ENCODE data around the gene ANO4.
"Not testable (repeated sequence)": the region's sequence is repeated elsewhere in the genome, so short reads cannot be mapped to it uniquely, and the experiment has no call there.

The ANO4 gene

GRCh38 chr12:100932571-100932970 is 138.0 kb downstream of the ANO4 start:
- no peaks in the 10 kb centered on the region for H3K36me3 ChIP-seq (ENCODE audit: control insufficient read depth, insufficient read depth, low read length)
- no peak for DNase-seq
- no peaks in the 10 kb centered on the region for H3K9me3 ChIP-seq (ENCODE audit: control insufficient read depth, low read length)
- no peaks in the 10 kb centered on the region for H3K27me3 ChIP-seq (replicated peaks; ENCODE audit: control insufficient read depth, insufficient read depth, low read length, poor library complexity, severe bottlenecking)
- no peak overlapping the region for H3K4me3 ChIP-seq (ENCODE audit: insufficient read depth, low read depth, low read length, poor library complexity, severe bottlenecking)
- no peaks in the 10 kb centered on the region for H3K4me1 ChIP-seq (ENCODE audit: control insufficient read depth, insufficient read depth, low read length, poor library complexity, severe bottlenecking)
- H3K27ac ChIP-seq (ENCODE audit: insufficient read depth, low read length, poor library complexity, severe bottlenecking), result no peak overlapping the region

- not testable (repeated sequence) for H3K27me3 ChIP-seq (replicated peaks; ENCODE audit: control insufficient read depth, insufficient read depth, low read length, poor library complexity, severe bottlenecking); DNase-seq; H3K27ac ChIP-seq (ENCODE audit: insufficient read depth, low read length, poor library complexity, severe bottlenecking); H3K4me3 ChIP-seq (ENCODE audit: insufficient read depth, low read depth, low read length, poor library complexity, severe bottlenecking); H3K9me3 ChIP-seq (ENCODE audit: control insufficient read depth, low read length); H3K36me3 ChIP-seq (ENCODE audit: control insufficient read depth, insufficient read depth, low read length); H3K4me1 ChIP-seq (ENCODE audit: control insufficient read depth, insufficient read depth, low read length, poor library complexity, severe bottlenecking)
These were observed 139.0 kb downstream of the ANO4 start for GRCh38 chr12:100933531-100933930.

- Histone ChIP-seq H3K9me3 (ENCODE audit: control insufficient read depth, low read length) (no peaks in the 10 kb centered on the region), H3K36me3 (ENCODE audit: control insufficient read depth, insufficient read depth, low read length) (no peaks in the 10 kb centered on the region), H3K27me3 (replicated peaks; ENCODE audit: control insufficient read depth, insufficient read depth, low read length, poor library complexity, severe bottlenecking) (no peaks in the 10 kb centered on the region), H3K27ac (ENCODE audit: insufficient read depth, low read length, poor library complexity, severe bottlenecking) (no peak overlapping the region), H3K4me3 (ENCODE audit: insufficient read depth, low read depth, low read length, poor library complexity, severe bottlenecking) (no peak overlapping the region), H3K4me1 (ENCODE audit: control insufficient read depth, insufficient read depth, low read length, poor library complexity, severe bottlenecking) (no peaks in the 10 kb centered on the region)
- DNase-seq, result no peak
These were observed 141.4 kb downstream of the ANO4 start for GRCh38 chr12:100935929-100936328.

DNA sequence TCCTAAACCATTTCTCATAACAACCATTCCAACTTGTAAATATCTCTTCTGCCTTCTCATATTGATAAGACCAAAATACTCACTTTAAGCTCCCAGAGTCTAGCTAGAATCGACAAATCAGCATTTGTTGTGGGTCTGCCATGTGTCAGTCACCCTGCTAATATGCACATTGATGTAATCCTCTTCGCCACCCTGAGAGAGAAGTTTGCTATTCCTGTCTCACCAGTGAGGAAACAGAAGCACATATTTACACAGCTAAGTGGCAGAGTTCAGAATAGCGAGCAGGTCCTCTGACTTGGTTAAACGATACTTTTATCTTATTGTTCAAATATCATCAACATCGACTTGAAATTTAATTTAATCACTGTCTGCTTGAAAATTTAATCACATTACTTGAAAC is 142.1 kb downstream of the ANO4 start:
- Histone ChIP-seq H3K27ac (ENCODE audit: insufficient read depth, low read length, poor library complexity, severe bottlenecking) (no peak overlapping the region), H3K4me3 (ENCODE audit: insufficient read depth, low read depth, low read length, poor library complexity, severe bottlenecking) (no peak overlapping the region), H3K36me3 (ENCODE audit: control insufficient read depth, insufficient read depth, low read length) (no peaks in the 10 kb centered on the region), H3K9me3 (ENCODE audit: control insufficient read depth, low read length) (no peaks in the 10 kb centered on the region), H3K4me1 (ENCODE audit: control insufficient read depth, insufficient read depth, low read length, poor library complexity, severe bottlenecking) (no peaks in the 10 kb centered on the region), H3K27me3 (replicated peaks; ENCODE audit: control insufficient read depth, insufficient read depth, low read length, poor library complexity, severe bottlenecking) (no peaks in the 10 kb centered on the region)
- no peak for DNase-seq

DNA sequence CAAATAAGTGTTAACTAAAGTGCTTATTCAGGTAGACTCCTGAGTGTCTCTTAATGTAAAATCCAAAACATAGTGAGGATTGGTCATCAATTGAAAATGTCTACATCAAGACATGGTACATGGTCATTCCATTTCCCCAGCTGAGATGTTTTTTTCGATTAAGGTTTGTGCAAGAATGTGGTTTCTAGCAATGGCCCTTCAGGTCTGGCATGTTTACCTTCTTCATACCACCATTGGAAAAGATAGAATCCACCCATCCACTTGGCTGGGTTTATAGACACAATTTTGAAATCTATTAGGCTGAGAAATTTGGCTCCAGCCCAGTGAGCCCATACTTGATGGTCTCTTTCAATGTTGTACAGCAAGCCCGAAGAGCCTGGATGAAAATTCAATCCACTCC is 145.9 kb downstream of the ANO4 start:
- Histone ChIP-seq H3K27me3 (replicated peaks; ENCODE audit: control insufficient read depth, insufficient read depth, low read length, poor library complexity, severe bottlenecking) (no peaks in the 10 kb centered on the region), H3K9me3 (ENCODE audit: control insufficient read depth, low read length) (no peaks in the 10 kb centered on the region), H3K27ac (ENCODE audit: insufficient read depth, low read length, poor library complexity, severe bottlenecking) (no peak overlapping the region), H3K4me1 (ENCODE audit: control insufficient read depth, insufficient read depth, low read length, poor library complexity, severe bottlenecking) (no peaks in the 10 kb centered on the region), H3K4me3 (ENCODE audit: insufficient read depth, low read depth, low read length, poor library complexity, severe bottlenecking) (no peak overlapping the region), H3K36me3 (ENCODE audit: control insufficient read depth, insufficient read depth, low read length) (no peaks in the 10 kb centered on the region)
- no peak for DNase-seq

- no peaks in the 10 kb centered on the region for H3K9me3 ChIP-seq (ENCODE audit: control insufficient read depth, low read length)
- no peak overlapping the region for H3K4me3 ChIP-seq (ENCODE audit: insufficient read depth, low read depth, low read length, poor library complexity, severe bottlenecking)
- no peak overlapping the region for H3K27ac ChIP-seq (ENCODE audit: insufficient read depth, low read length, poor library complexity, severe bottlenecking)
- DNase-seq, result no peak
- H3K36me3 ChIP-seq (ENCODE audit: control insufficient read depth, insufficient read depth, low read length), result no peaks in the 10 kb centered on the region
- H3K4me1 ChIP-seq (ENCODE audit: control insufficient read depth, insufficient read depth, low read length, poor library complexity, severe bottlenecking), result no peaks in the 10 kb centered on the region
- H3K27me3 ChIP-seq (replicated peaks; ENCODE audit: control insufficient read depth, insufficient read depth, low read length, poor library complexity, severe bottlenecking), result no peaks in the 10 kb centered on the region
These were observed 148.6 kb downstream of the ANO4 start for GRCh38 chr12:100942984-100943749.

DNA sequence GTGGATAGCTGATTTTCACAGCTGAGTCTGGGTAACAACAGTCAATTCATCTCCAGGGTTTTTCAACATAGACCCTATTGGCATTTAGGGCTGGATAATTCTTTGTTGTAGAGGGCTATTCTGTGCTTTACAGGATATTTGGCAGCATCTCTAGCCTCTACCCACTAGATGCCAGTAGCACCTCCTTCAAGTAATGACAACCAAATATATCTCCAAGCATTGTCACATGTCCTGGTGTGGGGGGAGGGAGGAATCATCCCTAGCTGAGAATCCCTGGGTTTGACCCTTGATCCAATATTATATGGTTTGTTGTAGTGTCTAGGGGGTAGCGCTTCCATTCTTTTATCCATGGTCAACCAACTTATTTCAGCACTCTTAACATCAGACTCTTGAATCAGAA is 157.2 kb downstream of the ANO4 start:
- Histone ChIP-seq H3K9me3 (ENCODE audit: control insufficient read depth, low read length) (no peaks in the 10 kb centered on the region), H3K4me1 (ENCODE audit: control insufficient read depth, insufficient read depth, low read length, poor library complexity, severe bottlenecking) (no peaks in the 10 kb centered on the region), H3K36me3 (ENCODE audit: control insufficient read depth, insufficient read depth, low read length) (no peaks in the 10 kb centered on the region), H3K27ac (ENCODE audit: insufficient read depth, low read length, poor library complexity, severe bottlenecking) (no peak overlapping the region), H3K27me3 (replicated peaks; ENCODE audit: control insufficient read depth, insufficient read depth, low read length, poor library complexity, severe bottlenecking) (no peaks in the 10 kb centered on the region), H3K4me3 (ENCODE audit: insufficient read depth, low read depth, low read length, poor library complexity, severe bottlenecking) (no peak overlapping the region)
- no peak for DNase-seq

GRCh38 chr12:100953217-100953616 is 158.6 kb downstream of the ANO4 start:
- no peak overlapping the region for H3K27ac ChIP-seq (ENCODE audit: insufficient read depth, low read length, poor library complexity, severe bottlenecking)
- H3K27me3 ChIP-seq (replicated peaks; ENCODE audit: control insufficient read depth, insufficient read depth, low read length, poor library complexity, severe bottlenecking), result no peaks in the 10 kb centered on the region
- H3K9me3 ChIP-seq (ENCODE audit: control insufficient read depth, low read length), result no peaks in the 10 kb centered on the region
- DNase-seq, result no peak
- H3K36me3 ChIP-seq (ENCODE audit: control insufficient read depth, insufficient read depth, low read length), result no peaks in the 10 kb centered on the region
- H3K4me3 ChIP-seq (ENCODE audit: insufficient read depth, low read depth, low read length, poor library complexity, severe bottlenecking), result no peak overlapping the region
- no peaks in the 10 kb centered on the region for H3K4me1 ChIP-seq (ENCODE audit: control insufficient read depth, insufficient read depth, low read length, poor library complexity, severe bottlenecking)

- DNase-seq, result no peak
- no peaks in the 10 kb centered on the region for H3K9me3 ChIP-seq (ENCODE audit: control insufficient read depth, low read length)
These were observed 159.1 kb downstream of the ANO4 start for GRCh38 chr12:100953677-100954076.

DNA sequence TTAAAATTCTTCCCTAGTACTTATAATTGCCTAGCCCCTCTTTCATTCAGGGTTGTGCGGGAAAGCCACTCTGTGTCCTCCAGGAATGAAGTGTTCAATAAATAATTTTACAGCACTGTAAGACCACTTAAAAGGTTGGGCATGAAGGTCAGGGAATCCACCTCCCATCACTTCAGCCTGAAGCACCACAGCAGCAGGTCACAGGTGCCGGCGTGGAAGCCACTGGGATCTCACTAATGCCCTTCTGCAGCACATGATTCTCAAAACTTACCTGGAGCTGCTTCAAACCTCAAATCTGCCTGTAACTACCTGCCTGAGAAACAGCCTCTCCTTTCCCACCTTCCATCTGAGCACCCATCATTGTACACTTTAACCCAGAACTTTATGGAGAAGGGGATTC is 159.5 kb downstream of the ANO4 start:
- H3K27ac ChIP-seq (ENCODE audit: insufficient read depth, low read length, poor library complexity, severe bottlenecking), result no peak overlapping the region
- no peaks in the 10 kb centered on the region for H3K4me1 ChIP-seq (ENCODE audit: control insufficient read depth, insufficient read depth, low read length, poor library complexity, severe bottlenecking)
- no peak for DNase-seq
- H3K36me3 ChIP-seq (ENCODE audit: control insufficient read depth, insufficient read depth, low read length), result no peaks in the 10 kb centered on the region
- no peaks in the 10 kb centered on the region for H3K9me3 ChIP-seq (ENCODE audit: control insufficient read depth, low read length)
- no peaks in the 10 kb centered on the region for H3K27me3 ChIP-seq (replicated peaks; ENCODE audit: control insufficient read depth, insufficient read depth, low read length, poor library complexity, severe bottlenecking)
- H3K4me3 ChIP-seq (ENCODE audit: insufficient read depth, low read depth, low read length, poor library complexity, severe bottlenecking), result no peak overlapping the region

More at GRCh38 chr12:100953677-100954076, 159.1 kb downstream of the ANO4 start:
- Histone ChIP-seq H3K4me1 (ENCODE audit: control insufficient read depth, insufficient read depth, low read length, poor library complexity, severe bottlenecking) (no peaks in the 10 kb centered on the region), H3K27me3 (replicated peaks; ENCODE audit: control insufficient read depth, insufficient read depth, low read length, poor library complexity, severe bottlenecking) (no peaks in the 10 kb centered on the region), H3K36me3 (ENCODE audit: control insufficient read depth, insufficient read depth, low read length) (no peaks in the 10 kb centered on the region), H3K27ac (ENCODE audit: insufficient read depth, low read length, poor library complexity, severe bottlenecking) (no peak overlapping the region), H3K4me3 (ENCODE audit: insufficient read depth, low read depth, low read length, poor library complexity, severe bottlenecking) (no peak overlapping the region)

All from effector memory CD4-positive, alpha-beta T cell (primary cell).